ENCODE data around the gene SSC5D. TPM values are rescaled to one million over a fixed set of nuclear protein-coding genes. Genes with fewer than 3 reads are reported as not detected.

The SSC5D gene
- total RNA-seq, 2 experiments from 2014 or later: 0.33 TPM; not detected in 1

DNA sequence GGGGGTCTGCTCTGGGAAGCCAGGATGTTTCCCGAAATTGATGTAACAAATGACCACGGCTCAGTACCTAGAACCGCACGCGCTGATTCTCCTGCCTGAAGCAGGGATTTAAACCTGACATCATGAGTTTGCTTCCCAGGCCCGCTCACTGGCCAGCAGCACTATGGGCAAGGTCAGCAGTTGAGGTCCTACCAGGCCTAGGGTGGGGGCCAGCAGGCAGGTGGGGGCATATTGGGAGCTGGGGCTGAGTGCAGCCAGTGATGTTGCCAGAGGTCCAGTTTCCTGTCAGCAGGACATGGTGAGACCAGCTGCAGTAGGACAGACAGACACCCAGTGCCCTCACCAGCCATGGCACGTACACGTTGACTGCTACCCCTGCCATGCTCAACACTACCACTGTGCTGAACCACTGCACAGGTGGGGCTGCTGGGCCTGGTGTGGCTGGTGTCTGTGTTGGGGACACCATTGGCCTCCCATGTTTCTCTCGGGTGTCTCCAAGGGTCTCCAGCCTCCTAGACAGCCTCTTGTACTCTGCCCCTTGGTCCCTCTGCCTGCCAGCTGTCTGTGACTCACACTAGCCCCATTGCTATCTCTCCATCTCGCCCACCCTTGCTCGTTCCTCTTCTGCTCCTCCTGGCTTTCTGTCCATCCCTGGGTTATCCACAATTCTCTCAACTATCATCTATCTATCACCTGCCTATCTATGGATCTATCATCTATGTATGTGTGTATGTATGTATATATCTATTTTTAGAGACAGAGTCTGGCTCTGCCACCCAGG lies 22.6 kb upstream of the SSC5D start:
- ChIA-PET POLR2A (no interaction called here), CTCF (interaction anchor here (2.4 to 3.6 kb wide), 3 partner anchors 10 to 38 kb away, joined by 11 to 93 read pairs (median 48); partner anchors contain the start of gene ZNF628)
- intact Hi-C loops (cut with micrococcal nuclease): loop anchor here (5.0 kb wide), 1 partner anchor 167 kb away; no protein-coding TSS in a partner anchor
- Mint-ChIP-seq H3K4me3 (no peak overlapping the region), H3K36me3 (no peaks in the 10 kb centered on the region), H3K4me1 (ENCODE audit: low read depth) (peaks cover 16% of the 10 kb centered on the region), H3K27me3 (peaks cover 2% of the 10 kb centered on the region), H3K9me3 (no peaks in the 10 kb centered on the region), H3K27ac (no peak overlapping the region)
- no peak for DNase-seq

DNA sequence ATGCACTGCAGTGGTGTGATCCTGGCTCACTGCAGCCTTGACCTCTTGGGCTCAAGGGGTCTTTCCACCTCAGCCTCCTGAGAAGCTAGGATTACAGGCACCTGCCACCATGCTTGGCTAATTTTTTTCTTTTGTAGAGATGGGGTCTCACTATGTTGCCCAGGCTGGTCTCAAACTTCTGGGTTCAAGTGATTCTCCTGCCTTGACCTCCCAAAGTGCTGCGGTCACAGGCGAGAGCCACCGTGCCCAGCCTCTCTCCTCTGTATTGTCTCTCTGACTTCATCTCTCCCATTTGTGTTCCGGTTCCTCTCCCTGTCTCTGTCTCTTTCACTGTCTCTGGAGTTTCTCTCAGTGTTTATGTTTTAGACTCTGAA lies 22.0 kb upstream of the SSC5D start:
- ChIA-PET CTCF (interaction anchor here (0.6 to 3.6 kb wide), 10 partner anchors 10 to 325 kb away, joined by 3 to 93 read pairs (median 11); partner anchors contain the start of gene ZNF628), POLR2A (interaction anchor here (0.6 to 1.1 kb wide), 2 partner anchors 10 to 285 kb away, joined by 3 to 6 read pairs; partner anchors contain the start of gene ZNF628)
- Mint-ChIP-seq H3K9me3 (no peaks in the 10 kb centered on the region), H3K4me1 (ENCODE audit: low read depth) (peaks cover 12% of the 10 kb centered on the region), H3K27me3 (peaks cover 2% of the 10 kb centered on the region), H3K27ac (no peak overlapping the region), H3K36me3 (no peaks in the 10 kb centered on the region), H3K4me3 (no peak overlapping the region)
- intact Hi-C loops (cut with micrococcal nuclease): loop anchor here (5.0 kb wide), 1 partner anchor 166 kb away; no protein-coding TSS in a partner anchor
- no peak for DNase-seq

GRCh38 chr19:55467236-55468053 lies 20.8 kb upstream of the SSC5D start:
- CTCF ChIA-PET: interaction anchor here (0.6 to 3.6 kb wide), 34 partner anchors 8 to 714 kb away, joined by 3 to 93 read pairs (median 4); partner anchors contain the start of genes KMT5C, NAT14, SSC5D and ZNF628
- no peaks in the 10 kb centered on the region for H3K9me3 Mint-ChIP-seq
- POLR2A ChIA-PET: interaction anchor here (1.1 kb wide), 1 partner anchor 9 kb away, joined by 6 read pairs; the partner anchor contains the start of gene ZNF628
- DNase-seq: peak; percentile 73
- H3K27me3 Mint-ChIP-seq: no peaks in the 10 kb centered on the region
- no peaks in the 10 kb centered on the region for H3K36me3 Mint-ChIP-seq
- intact Hi-C loops (cut with micrococcal nuclease): loop anchor here (1.0 to 5.0 kb wide), 2 partner anchors 36 to 165 kb away; no protein-coding TSS in a partner anchor
- no peak overlapping the region for H3K4me3 Mint-ChIP-seq
- peaks cover 3% of the 10 kb centered on the region for H3K4me1 Mint-ChIP-seq (ENCODE audit: low read depth)
- H3K27ac Mint-ChIP-seq: no peak overlapping the region

- POLR2A ChIA-PET: no interaction called here
- DNase-seq: no peak
- Mint-ChIP-seq H3K36me3 (no peaks in the 10 kb centered on the region), H3K27ac (no peak overlapping the region), H3K9me3 (no peaks in the 10 kb centered on the region), H3K4me3 (no peak overlapping the region), H3K4me1 (ENCODE audit: low read depth) (peaks cover 3% of the 10 kb centered on the region), H3K27me3 (no peaks in the 10 kb centered on the region)
- intact Hi-C loops (cut with micrococcal nuclease): loop anchor here (1.0 to 5.0 kb wide), 2 partner anchors 35 to 164 kb away; no protein-coding TSS in a partner anchor
- CTCF ChIA-PET: interaction anchor here (0.8 to 3.6 kb wide), 22 partner anchors 8 to 350 kb away, joined by 3 to 93 read pairs (median 6); partner anchors contain the start of genes KMT5C, NAT14 and ZNF628
Measured at GRCh38 chr19:55468054-55468393, 20.2 kb upstream of the SSC5D start.

- H3K4me1 Mint-ChIP-seq (ENCODE audit: low read depth): peaks cover 3% of the 10 kb centered on the region
- H3K36me3 Mint-ChIP-seq: no peaks in the 10 kb centered on the region
- H3K4me3 Mint-ChIP-seq: no peak overlapping the region
- no peak for DNase-seq
- intact Hi-C loops (cut with micrococcal nuclease): no loop called here
- POLR2A ChIA-PET: interaction anchor here (0.8 kb wide), 1 partner anchor 9 kb away, joined by 3 read pairs; no protein-coding TSS in a partner anchor
- CTCF ChIA-PET: interaction anchor here (1.8 kb wide), 1 partner anchor 33 kb away, joined by 10 read pairs; no protein-coding TSS in a partner anchor
- no peaks in the 10 kb centered on the region for H3K9me3 Mint-ChIP-seq
- no peaks in the 10 kb centered on the region for H3K27me3 Mint-ChIP-seq
- H3K27ac Mint-ChIP-seq: no peak overlapping the region
Measured at GRCh38 chr19:55471266-55471665, 17.0 kb upstream of the SSC5D start.

DNA sequence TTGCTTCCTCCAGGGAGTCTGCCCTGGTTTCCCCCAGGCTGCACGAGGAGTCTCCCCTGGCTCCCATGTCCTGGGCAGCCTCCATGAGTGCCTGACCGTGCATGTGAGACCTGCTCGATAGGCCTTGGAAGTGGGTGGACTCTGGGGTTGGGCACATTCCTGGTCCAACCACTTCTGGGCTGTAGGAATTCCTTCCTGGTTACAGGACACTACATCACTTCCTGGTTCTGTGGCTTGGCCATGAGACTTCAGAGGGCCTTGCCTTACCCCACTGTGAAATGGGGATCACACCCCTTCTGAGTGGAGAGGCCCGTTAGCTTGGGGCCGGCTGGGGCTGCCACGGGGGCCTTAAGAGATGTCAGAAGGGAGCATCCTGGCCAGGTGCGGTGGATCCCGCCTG lies 15.8 kb upstream of the SSC5D start:
- no peaks in the 10 kb centered on the region for H3K36me3 Mint-ChIP-seq
- no peaks in the 10 kb centered on the region for H3K27me3 Mint-ChIP-seq
- H3K4me1 Mint-ChIP-seq (ENCODE audit: low read depth): peaks cover 7% of the 10 kb centered on the region
- no peaks in the 10 kb centered on the region for H3K9me3 Mint-ChIP-seq
- ChIA-PET POLR2A (no interaction called here), CTCF (interaction anchor here (2.7 kb wide), 1 partner anchor 32 kb away, joined by 11 read pairs; no protein-coding TSS in a partner anchor)
- no peak overlapping the region for H3K27ac Mint-ChIP-seq
- intact Hi-C loops (cut with micrococcal nuclease): no loop called here
- H3K4me3 Mint-ChIP-seq: no peak overlapping the region
- DNase-seq: no peak

GRCh38 chr19:55473225-55474012 lies 14.8 kb upstream of the SSC5D start:
- Mint-ChIP-seq H3K4me3 (no peak overlapping the region), H3K36me3 (no peaks in the 10 kb centered on the region), H3K27me3 (no peaks in the 10 kb centered on the region), H3K9me3 (no peaks in the 10 kb centered on the region), H3K4me1 (ENCODE audit: low read depth) (peaks cover 11% of the 10 kb centered on the region), H3K27ac (no peak overlapping the region)
- intact Hi-C loops (cut with micrococcal nuclease): no loop called here
- POLR2A ChIA-PET: no interaction called here
- CTCF ChIA-PET: interaction anchor here (1.6 to 2.7 kb wide), 2 partner anchors 31 to 159 kb away, joined by 4 to 11 read pairs; no protein-coding TSS in a partner anchor
- no peak for DNase-seq

GRCh38 chr19:55474269-55475265 lies 13.7 kb upstream of the SSC5D start:
- ChIA-PET CTCF (interaction anchor here (1.6 to 3.7 kb wide), 3 partner anchors 8 to 158 kb away, joined by 4 to 48 read pairs (median 11); no protein-coding TSS in a partner anchor), POLR2A (no interaction called here)
- Mint-ChIP-seq H3K4me1 (ENCODE audit: low read depth) (peaks cover 14% of the 10 kb centered on the region), H3K27me3 (no peaks in the 10 kb centered on the region), H3K4me3 (no peak overlapping the region), H3K36me3 (no peaks in the 10 kb centered on the region), H3K27ac (no peak overlapping the region), H3K9me3 (no peaks in the 10 kb centered on the region)
- no peak for DNase-seq
- intact Hi-C loops (cut with micrococcal nuclease): loop anchor here (5.0 kb wide), 1 partner anchor 133 kb away; the partner anchor contains the start of gene ZNF865

DNA sequence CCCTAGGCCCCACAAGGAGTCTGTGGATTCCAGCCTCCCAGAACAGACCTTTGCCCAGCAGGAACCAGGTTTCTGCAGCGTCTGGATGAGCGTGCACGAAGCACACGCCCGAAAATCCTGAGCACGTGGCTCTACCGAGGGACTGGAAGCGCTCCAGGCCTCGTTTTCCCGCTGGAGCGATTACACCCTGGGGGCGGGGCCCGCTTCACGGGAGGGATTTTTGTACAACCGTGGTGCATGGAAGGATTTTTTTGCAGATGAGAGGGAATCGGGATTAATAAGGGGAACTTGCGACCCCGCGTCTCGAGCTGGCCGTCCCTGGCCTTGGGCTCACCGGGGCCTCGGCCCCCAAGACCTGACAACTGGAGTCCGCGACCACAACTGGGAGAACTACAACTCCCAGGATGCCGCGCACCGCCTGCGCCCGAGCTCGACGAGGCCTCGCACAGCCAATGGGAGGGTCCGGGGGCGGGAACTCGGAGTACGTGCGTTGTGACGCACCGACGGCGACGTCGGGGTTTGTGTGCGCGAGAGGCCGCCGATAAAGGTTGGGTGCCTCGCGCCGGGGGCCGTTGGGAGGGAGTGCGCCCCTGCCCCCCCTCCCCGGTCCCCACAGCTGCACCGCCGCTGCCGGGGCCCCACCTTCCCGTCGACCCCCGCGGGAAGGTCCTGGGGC lies 12.0 kb upstream of the SSC5D start, which contains the start of gene ZNF628:
TSS of gene ZNF628 (plus strand) at position 518 of the 676 bp plus-strand sequence. CDS start 3,294 bp downstream, outside the sequence.
- ChIA-PET POLR2A (interaction anchor here (0.5 to 2.2 kb wide), 12 partner anchors 10 to 217 kb away, joined by 3 to 23 read pairs (median 5); partner anchors contain the start of genes HSPBP1, ISOC2, KMT5C and NAT14), CTCF (interaction anchor here (1.0 to 3.7 kb wide), 14 partner anchors 9 to 388 kb away, joined by 3 to 48 read pairs (median 4); partner anchors contain the start of genes FIZ1, ISOC2, TMEM238 and ZNF865)
- intact Hi-C loops (cut with micrococcal nuclease): loop anchor here (2.0 to 5.0 kb wide), 5 partner anchors 15 to 1609 kb away; partner anchors contain the start of genes ISOC2, MYADM, PPP6R1 and ZNF787
- Mint-ChIP-seq H3K4me1 (ENCODE audit: low read depth) (peaks cover 19% of the 10 kb centered on the region), H3K27ac (peak within 1 kb of the TSS; percentile 91), H3K9me3 (no peaks in the 10 kb centered on the region), H3K27me3 (no peaks in the 10 kb centered on the region), H3K4me3 (peak within 1 kb of the TSS; percentile 88), H3K36me3 (peaks cover 2% of the 10 kb centered on the region)
- DNase-seq: peak; percentile 99
